Activated T-cell treated with anti-CD3 and anti-CD28 coated beads, Interleukin-2, amount 50 U/mL, for 1 hour (primary cell): ENCODE results near the gene DOK1.

Experiments used
- DNase-seq: peaks from one replicate; pipeline ENCODE4 v3.0.0-alpha.2; 2020

Gene DOK1

GRCh38 chr2:74571058-74571457, 16.5 kb downstream of the DOK1 start:
- no peak for DNase-seq

- no peak for DNase-seq
These were observed 17.8 kb downstream of the DOK1 start for GRCh38 chr2:74572178-74572925.

GRCh38 chr2:74573747-74574562, 19.4 kb downstream of the DOK1 start:
- DNase-seq = no peak

- DNase-seq = no peak
These were observed 20.8 kb downstream of the DOK1 start for GRCh38 chr2:74575320-74575719.

GRCh38 chr2:74576211-74576862, 21.8 kb downstream of the DOK1 start:
- no peak for DNase-seq

GRCh38 chr2:74576863-74577229, 22.3 kb downstream of the DOK1 start:
- no peak for DNase-seq

- no peak for DNase-seq
These were observed 22.9 kb downstream of the DOK1 start for GRCh38 chr2:74577448-74577847.

GRCh38 chr2:74578408-74578807, 23.9 kb downstream of the DOK1 start:
- DNase-seq = no peak

- no peak for DNase-seq
These were observed 26.9 kb downstream of the DOK1 start for GRCh38 chr2:74581463-74581862.

- no peak for DNase-seq
These were observed 27.7 kb downstream of the DOK1 start for GRCh38 chr2:74582184-74582583.

GRCh38 chr2:74583504-74583903, 29.0 kb downstream of the DOK1 start:
- DNase-seq = no peak

GRCh38 chr2:74584088-74584645, 29.6 kb downstream of the DOK1 start:
- no peak for DNase-seq

- DNase-seq = no peak
These were observed 31.1 kb downstream of the DOK1 start for GRCh38 chr2:74585406-74586185.

GRCh38 chr2:74587664-74588277, 33.3 kb downstream of the DOK1 start:
- peak; percentile 57 for DNase-seq

- DNase-seq = no peak
These were observed 34.1 kb downstream of the DOK1 start for GRCh38 chr2:74588664-74589063.

GRCh38 chr2:74593826-74594772, 39.6 kb downstream of the DOK1 start:
- DNase-seq = no peak

- no peak for DNase-seq
These were observed 42.1 kb downstream of the DOK1 start for GRCh38 chr2:74596584-74596983.

GRCh38 chr2:74597410-74597809, 42.9 kb downstream of the DOK1 start:
- no peak for DNase-seq

- DNase-seq = no peak
These were observed 45.2 kb downstream of the DOK1 start for GRCh38 chr2:74599676-74600075.

GRCh38 chr2:74602586-74603281, 48.2 kb downstream of the DOK1 start:
- no peak for DNase-seq
